HepG2 (cell line): ENCODE results near the gene LBR. TPM values are rescaled to one million over a fixed set of nuclear protein-coding genes. Genes with fewer than 3 reads are reported as not detected.

Experiments used
- ATAC-seq: fragments of 200-7000 bp; cut with Tn5 transposase; 3 replicates; pipeline ENCODE4 v1.9.1; 2020; ENCODE audit warnings: mild to moderate bottlenecking, moderate library complexity
- BruUV-seq: library from RNA; stranded (reverse); fragments of 400-500 nt; replicated peaks from 2 replicates; lab custom pipeline; 2021; lab: Mats Ljungman, UMichigan
- CTCF ChIA-PET: fragments of 300-600 bp; formaldehyde crosslinking; extraction: SDS; loops from one replicate; lab custom pipeline; 2021; ENCODE audit warnings: low total read pairs, inconsistent platforms, low intra/inter-chr PET ratio; lab: Yijun Ruan, JAX
- POLR2A ChIA-PET: fragments of 350-600 bp; sonication (Branson Sonifier 250); formaldehyde crosslinking; loops from one replicate; lab custom pipeline; 2020; ENCODE audit warnings: antibody characterized with exemption, inconsistent platforms; lab: Yijun Ruan, JAX
- DNase-seq: peaks from one replicate; pipeline ENCODE4 v3.0.0-alpha.2; 2015; ENCODE audit warnings: low spot score
- FAIRE-seq: peaks from 3 replicates; lab custom pipeline; 2011; peaks lifted over from hg19 to GRCh38; lab: Jason Lieb, UNC
- H2AFZ ChIP-seq: one replicate; pipeline ENCODE4 v1.6.1; 2011; ENCODE audit warnings: low read length, inconsistent platforms
- H3K27ac ChIP-seq: fragments of 300-600 bp; 3 replicates; pipeline ENCODE4 v1.8.0; 2011; ENCODE audit warnings: mixed run types, mild to moderate bottlenecking, mixed read lengths, low read length, inconsistent platforms; ENCODE audit not compliant: insufficient read depth; ENCODE audit errors: extremely low read length
- H3K27me3 ChIP-seq, 2 experiments: fragments of 200-600 bp in 1 of 2; 2 replicates in 1 of 2; 3 replicates in 1 of 2; pipeline versions ENCODE4 v1.6.0 to v1.8.0; 2011; ENCODE audit warnings: low read length in 2 of 2, mild to moderate bottlenecking in 2 of 2, moderate library complexity in 2 of 2, inconsistent platforms in 1 of 2; ENCODE audit not compliant: insufficient read depth in 2 of 2, control insufficient read depth in 1 of 2
- H3K36me3 ChIP-seq, 2 experiments: fragments of 200-600 bp in 1 of 2; replicated peaks in 1 of 2; 2 replicates in 1 of 2; 3 replicates in 1 of 2; pipeline versions ENCODE4 v1.5.1 to v1.8.0; 2011; ENCODE audit warnings: low read length in 2 of 2, inconsistent platforms in 1 of 2; ENCODE audit not compliant: insufficient read depth in 2 of 2, control insufficient read depth in 1 of 2
- H3K4me1 ChIP-seq: 2 replicates; pipeline ENCODE4 v1.5.1; 2012; ENCODE audit warnings: low read length, inconsistent platforms; ENCODE audit not compliant: insufficient read depth
- H3K4me2 ChIP-seq: 2 replicates; pipeline ENCODE4 v1.6.0; 2011; ENCODE audit warnings: low read depth, low read length, inconsistent platforms
- H3K4me3 ChIP-seq, 3 experiments: fragments of 200-600 bp in 1 of 3; sonication (generic), shearing (Covaris generic) in 1 of 3; replicated peaks in 1 of 3; 2 replicates each; pipeline ENCODE4 v1.5.1; 2011 to 2016; ENCODE audit warnings: low read length in 3 of 3, inconsistent platforms in 2 of 3, low read depth in 2 of 3, mild to moderate bottlenecking in 2 of 3, control low read depth in 1 of 3, mixed read lengths in 1 of 3; ENCODE audit not compliant: insufficient read depth in 1 of 3
- H3K79me2 ChIP-seq: one replicate; pipeline ENCODE4 v1.6.1; 2011; ENCODE audit warnings: low read length, inconsistent platforms; ENCODE audit not compliant: insufficient read depth
- H3K9ac ChIP-seq: 2 replicates; pipeline ENCODE4 v1.6.0; 2011; ENCODE audit warnings: mild to moderate bottlenecking, low read depth, low read length, inconsistent platforms; ENCODE audit not compliant: insufficient read depth
- H3K9me3 ChIP-seq: 2 replicates; pipeline ENCODE4 v1.5.1; 2012; ENCODE audit warnings: mild to moderate bottlenecking, low read length
- H4K20me1 ChIP-seq: 2 replicates; pipeline ENCODE4 v1.6.0; 2011; ENCODE audit warnings: inconsistent platforms, mild to moderate bottlenecking, low read length, moderate library complexity; ENCODE audit not compliant: insufficient read depth
- MYC ChIP-seq: sonication (generic); formaldehyde crosslinking; IDR thresholded peaks from 2 replicates; pipeline ENCODE4 v1.9.0; 2021; ENCODE audit warnings: missing genetic modification reagents, borderline replicate concordance
- SP2 ChIP-seq: sonication (generic); formaldehyde crosslinking; IDR thresholded peaks from 2 replicates; pipeline ENCODE4 v1.5.1; 2020; ENCODE audit warnings: mild to moderate bottlenecking, missing genetic modification reagents
- ZNF670 ChIP-seq: sonication (generic); formaldehyde crosslinking; IDR thresholded peaks from 2 replicates; pipeline ENCODE4 v1.8.0; 2022; ENCODE audit warnings: mild to moderate bottlenecking, missing genetic modification reagents, borderline replicate concordance
- WGBS: methylation state at CpG from one replicate; pipeline ENCODE4 v1.1.6; 2017; ENCODE audit warnings: low lambda C conversion rate; 5-methylcytosine and 5-hydroxymethylcytosine counted together
- in situ Hi-C: cut with HindIII; loops from 2 replicates; pipeline ENCODE4 v1.10.0; 2017; ENCODE audit warnings: low pct_unique_long_range_greater_than_20kb; ENCODE audit not compliant: extremely low pct_ligation_motif_present
- intact Hi-C: fragments of 100-400 bp; cut with micrococcal nuclease; formaldehyde crosslinking; loops from one replicate; pipeline ENCODE4 v1.10.0; 2022; ENCODE audit not compliant: unreplicated experiment
- polyA plus RNA-seq, 8 experiments: library from polyadenylated mRNA; depleted of rRNA in 3 of 8; stranded (reverse) in 7 of 8; unstranded in 1 of 8; fragments of >200 nt; fragmentation: Illumina TruSeq in 4 of 8; extraction: Trizol in 4 of 8; gene quantifications; 2 replicates each; pipeline versions ENCODE4 v1.2.1 to v1.2.3, GENCODE V29; 2011 to 2016; ENCODE audit warnings: low read depth in 4 of 8, missing spikeins in 1 of 8, mixed read lengths in 1 of 8; ENCODE audit not compliant: insufficient read depth in 1 of 8
- total RNA-seq, 5 experiments: library from RNA; depleted of rRNA; stranded (reverse); fragments of >200 nt; fragmentation: Illumina TruSeq; extraction: Trizol; gene quantifications; 2 replicates each; pipeline ENCODE4 v1.2.3, GENCODE V29; 2016; ENCODE audit warnings: low read depth in 1 of 5
- TF ChIP-seq, protein P1 (sequence below): sonication (generic); formaldehyde crosslinking; IDR thresholded peaks from 2 replicates; pipeline ENCODE4 v1.5.1; 2020; ENCODE audit warnings: mild to moderate bottlenecking, missing genetic modification reagents, moderate library complexity

The LBR gene
- total and polyA plus RNA-seq, 2 of the 13 experiments (the other 11 are each of a cell fraction or from before 2014, with no cell fraction given): 38.9 to 76.7 TPM

DNA sequence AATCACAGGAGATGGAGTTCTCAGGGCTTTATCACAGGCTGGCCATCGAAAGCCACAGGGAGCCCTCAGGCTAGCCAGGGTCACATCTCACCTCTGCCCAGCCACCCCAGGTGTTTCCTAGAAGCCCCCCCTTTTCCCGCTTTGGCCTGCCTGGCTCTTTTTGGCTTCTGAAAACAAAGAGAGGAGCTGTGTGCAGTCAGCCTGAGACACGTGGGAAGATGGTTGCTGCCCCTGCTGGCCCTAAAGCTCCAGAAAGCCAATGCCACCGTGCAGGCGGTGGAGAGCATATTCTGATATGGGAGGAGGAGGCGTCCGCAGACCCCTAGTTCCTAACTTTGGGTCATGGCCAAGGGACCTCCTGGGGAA, 18.7 kb upstream of the LBR start:
- no TSS peak for BruUV-seq
- peaks cover 99% of the 10 kb centered on the region for H3K4me1 ChIP-seq

More for the DNA sequence above, 18.7 kb upstream of the LBR start:
- no peak overlapping the region for H3K27ac ChIP-seq
- POLR2A ChIA-PET: interaction anchor here (1.4 to 2.5 kb wide), 2 partner anchors 8 to 14 kb away, joined by 4 to 14 read pairs; no protein-coding TSS in a partner anchor
- H2AFZ ChIP-seq: peak overlapping the region; percentile 34
- no peaks in the 10 kb centered on the region for H4K20me1 ChIP-seq
- no peaks in the 10 kb centered on the region for H3K9me3 ChIP-seq
- peak overlapping the region; percentile 5; the same call in 1 of the 2 replicates for H3K9ac ChIP-seq
- no peaks in the 10 kb centered on the region; a peak in 1 of 5 replicates for H3K27me3 ChIP-seq
- CTCF ChIA-PET: no interaction called here
- in situ Hi-C loops (no loop called here), intact Hi-C loops (no loop called here)
- FAIRE-seq: no peak
- DNase-seq: no peak
- H3K36me3 ChIP-seq: no peaks in the 10 kb centered on the region
- peak; percentile 21; the same call in 2 of the 3 replicates for ATAC-seq
- peak overlapping the region; percentile 66 for H3K4me2 ChIP-seq
- peak overlapping the region in 1 of 3 experiments; percentile 20; a peak in 1 of 6 replicates for H3K4me3 ChIP-seq
- WGBS: 46% methylated on average over 6 of the region's 7 CpGs
- no peak for TF ChIP-seq ZNF670 (CRISPR knock-in tag)
- TF ChIP-seq MYC (CRISPR knock-in tag): peak; percentile 28; the same call in 1 of the 2 replicates
- TF ChIP-seq SP2: no peak
- TF ChIP-seq, protein P1, sequence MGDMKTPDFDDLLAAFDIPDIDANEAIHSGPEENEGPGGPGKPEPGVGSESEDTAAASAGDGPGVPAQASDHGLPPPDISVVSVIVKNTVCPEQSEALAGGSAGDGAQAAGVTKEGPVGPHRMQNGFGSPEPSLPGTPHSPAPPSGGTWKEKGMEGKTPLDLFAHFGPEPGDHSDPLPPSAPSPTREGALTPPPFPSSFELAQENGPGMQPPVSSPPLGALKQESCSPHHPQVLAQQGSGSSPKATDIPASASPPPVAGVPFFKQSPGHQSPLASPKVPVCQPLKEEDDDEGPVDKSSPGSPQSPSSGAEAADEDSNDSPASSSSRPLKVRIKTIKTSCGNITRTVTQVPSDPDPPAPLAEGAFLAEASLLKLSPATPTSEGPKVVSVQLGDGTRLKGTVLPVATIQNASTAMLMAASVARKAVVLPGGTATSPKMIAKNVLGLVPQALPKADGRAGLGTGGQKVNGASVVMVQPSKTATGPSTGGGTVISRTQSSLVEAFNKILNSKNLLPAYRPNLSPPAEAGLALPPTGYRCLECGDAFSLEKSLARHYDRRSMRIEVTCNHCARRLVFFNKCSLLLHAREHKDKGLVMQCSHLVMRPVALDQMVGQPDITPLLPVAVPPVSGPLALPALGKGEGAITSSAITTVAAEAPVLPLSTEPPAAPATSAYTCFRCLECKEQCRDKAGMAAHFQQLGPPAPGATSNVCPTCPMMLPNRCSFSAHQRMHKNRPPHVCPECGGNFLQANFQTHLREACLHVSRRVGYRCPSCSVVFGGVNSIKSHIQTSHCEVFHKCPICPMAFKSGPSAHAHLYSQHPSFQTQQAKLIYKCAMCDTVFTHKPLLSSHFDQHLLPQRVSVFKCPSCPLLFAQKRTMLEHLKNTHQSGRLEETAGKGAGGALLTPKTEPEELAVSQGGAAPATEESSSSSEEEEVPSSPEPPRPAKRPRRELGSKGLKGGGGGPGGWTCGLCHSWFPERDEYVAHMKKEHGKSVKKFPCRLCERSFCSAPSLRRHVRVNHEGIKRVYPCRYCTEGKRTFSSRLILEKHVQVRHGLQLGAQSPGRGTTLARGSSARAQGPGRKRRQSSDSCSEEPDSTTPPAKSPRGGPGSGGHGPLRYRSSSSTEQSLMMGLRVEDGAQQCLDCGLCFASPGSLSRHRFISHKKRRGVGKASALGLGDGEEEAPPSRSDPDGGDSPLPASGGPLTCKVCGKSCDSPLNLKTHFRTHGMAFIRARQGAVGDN (CRISPR knock-in tag): peak; percentile 37
- no peaks in the 10 kb centered on the region for H3K79me2 ChIP-seq
